GM12878 (cell line): ENCODE data around the gene PSMC3IP. TPM values are rescaled to one million over a fixed set of nuclear protein-coding genes. Genes with fewer than 3 reads are reported as not detected.

Experiments
- ATAC-seq: fragments of 200-7000 bp; cut with Tn5 transposase; 3 replicates; pipeline ENCODE4 v1.9.1; 2020; ENCODE audit warnings: mild to moderate bottlenecking, moderate library complexity
- BruUV-seq: library from RNA; stranded (reverse); fragments of 400-500 nt; replicated peaks from 2 replicates; lab custom pipeline; 2021; lab: Mats Ljungman, UMichigan
- CTCF ChIA-PET: fragments of 300-600 bp; sonication (Branson Sonifier 250); formaldehyde crosslinking; extraction: SDS; loops from one replicate; lab custom pipeline; 2021; ENCODE audit warnings: inconsistent platforms; lab: Yijun Ruan, JAX
- POLR2A ChIA-PET: fragments of 350-600 bp; formaldehyde crosslinking; extraction: SDS; loops from one replicate; lab custom pipeline; 2021; ENCODE audit warnings: inconsistent platforms; lab: Charles Lee
- RAD21 ChIA-PET: fragments of 300-600 bp; sonication (Branson Sonifier 250); formaldehyde crosslinking; loops from one replicate; lab custom pipeline; 2023; ENCODE audit warnings: antibody characterized with exemption; ENCODE audit not compliant: unreplicated experiment; lab: Charles Lee
- SMC1A ChIA-PET: fragments of 300-600 bp; sonication (Branson Sonifier 250); formaldehyde crosslinking; loops from one replicate; lab custom pipeline; 2023; ENCODE audit not compliant: unreplicated experiment, uncharacterized antibody; lab: Charles Lee
- DNase-seq: peaks from one replicate; pipeline ENCODE4 v3.0.0-alpha.2; 2011; ENCODE audit warnings: low read depth, low spot score
- FAIRE-seq: peaks from 3 replicates; lab custom pipeline; 2011; peaks lifted over from hg19 to GRCh38; lab: Jason Lieb, UNC
- H2AFZ ChIP-seq: 2 replicates; pipeline ENCODE4 v1.6.0; 2011; ENCODE audit warnings: low read depth, low read length, control low read depth; ENCODE audit not compliant: control insufficient read depth
- H3K27ac ChIP-seq: 2 replicates; pipeline ENCODE4 v1.5.1; 2011; ENCODE audit warnings: control low read depth; ENCODE audit not compliant: control insufficient read depth, insufficient read depth
- H3K27me3 ChIP-seq, 2 experiments: replicated peaks in 1 of 2; 2 replicates each; pipeline versions ENCODE4 v1.6.0 to v1.6.1; 2011; ENCODE audit warnings: low read length in 1 of 2; ENCODE audit not compliant: control insufficient read depth in 2 of 2, insufficient read depth in 2 of 2
- H3K36me3 ChIP-seq, 2 experiments: 2 replicates each; pipeline ENCODE4 v1.5.1; 2011; ENCODE audit warnings: low read length in 1 of 2; ENCODE audit not compliant: control insufficient read depth in 2 of 2, insufficient read depth in 2 of 2
- H3K4me1 ChIP-seq: 2 replicates; pipeline ENCODE4 v1.6.1; 2011; ENCODE audit warnings: mild to moderate bottlenecking, low read length, moderate library complexity, mixed read lengths; ENCODE audit not compliant: control insufficient read depth, insufficient read depth
- H3K4me2 ChIP-seq: 2 replicates; pipeline ENCODE4 v1.6.0; 2011; ENCODE audit warnings: control low read depth; ENCODE audit not compliant: control insufficient read depth, insufficient read depth
- H3K4me3 ChIP-seq: fragments of 200-600 bp; sonication (generic); 2 replicates; pipeline ENCODE4 v1.5.1; 2016
- H3K79me2 ChIP-seq: 2 replicates; pipeline ENCODE4 v1.6.0; 2011; ENCODE audit warnings: low read length; ENCODE audit not compliant: control insufficient read depth, insufficient read depth
- H3K9ac ChIP-seq: 2 replicates; pipeline ENCODE4 v1.8.0; 2011; ENCODE audit warnings: low read length, control low read depth, mixed read lengths; ENCODE audit not compliant: control insufficient read depth, insufficient read depth
- H3K9me3 ChIP-seq: replicated peaks from 3 replicates; pipeline ENCODE4 v1.5.1; 2011; ENCODE audit warnings: mild to moderate bottlenecking, low read length; ENCODE audit not compliant: control insufficient read depth, insufficient read depth
- H4K20me1 ChIP-seq: 2 replicates; pipeline ENCODE4 v1.6.0; 2011; ENCODE audit not compliant: control insufficient read depth, insufficient read depth
- CBFB ChIP-seq: IDR thresholded peaks from 2 replicates; pipeline ENCODE4 v1.6.1; 2016; ENCODE audit warnings: antibody characterized with exemption, low read depth
- FOXM1 ChIP-seq: IDR thresholded peaks from 2 replicates; pipeline ENCODE4 v1.6.1; 2012; ENCODE audit warnings: low read depth, mild to moderate bottlenecking, inconsistent platforms, low read length, moderate library complexity
- HSF1 ChIP-seq: fragments of 150-350 bp; IDR thresholded peaks from 2 replicates; pipeline ENCODE4 v1.6.1; 2014; ENCODE audit warnings: mild to moderate bottlenecking, low read depth, low read length
- IRF4 ChIP-seq: IDR thresholded peaks from 2 replicates; pipeline ENCODE4 v1.6.1; 2011; ENCODE audit warnings: low read depth, low read length
- MTA3 ChIP-seq: IDR thresholded peaks from 2 replicates; pipeline ENCODE4 v1.6.1; 2012; ENCODE audit warnings: low read length, inconsistent platforms, borderline replicate concordance
- POLR2A ChIP-seq: IDR thresholded peaks from 2 replicates; pipeline ENCODE4 v1.6.1; 2011; ENCODE audit warnings: low read depth, mild to moderate bottlenecking, low read length
- REST ChIP-seq: IDR thresholded peaks from 2 replicates; pipeline ENCODE4 v1.6.1; 2012; ENCODE audit warnings: mild to moderate bottlenecking, low read depth, low read length
- TAF1 ChIP-seq: IDR thresholded peaks from 2 replicates; pipeline ENCODE4 v1.6.1; 2011; ENCODE audit warnings: mild to moderate bottlenecking, low read depth, low read length, borderline replicate concordance
- ZBTB4 ChIP-seq: fragments of 450-650 bp; formaldehyde crosslinking; IDR thresholded peaks from 2 replicates; pipeline ENCODE4 v1.4.0; 2022; ENCODE audit warnings: mild to moderate bottlenecking, moderate library complexity
- WGBS: methylation state at CpG from one replicate; pipeline ENCODE4 v1.1.6; 2016; ENCODE audit warnings: low lambda C conversion rate; ENCODE audit not compliant: insufficient replicate concordance, insufficient coverage; ENCODE audit errors: missing lambda C conversion rate; 5-methylcytosine and 5-hydroxymethylcytosine counted together
- in situ Hi-C: fragments of 300-500 bp; cut with MboI; formaldehyde crosslinking; loops from 9 replicates; pipeline ENCODE4 v1.14.3; 2018; ENCODE audit warnings: mixed read lengths
- intact Hi-C: fragments of 100-400 bp; cut with micrococcal nuclease; formaldehyde crosslinking; loops from one replicate; pipeline ENCODE4 v1.14.2; 2022; ENCODE audit not compliant: unreplicated experiment
- polyA plus RNA-seq, 11 experiments: library from polyadenylated mRNA; depleted of rRNA in 4 of 11; unstranded in 6 of 11; stranded (reverse) in 5 of 11; fragments of >200 nt; fragmentation: Nextera tagmentation in 4 of 11; fragmentation: Illumina TruSeq in 1 of 11; extraction: Ambion mirVana in 4 of 11; extraction: Trizol in 1 of 11; gene quantifications; 1 replicate in 1 of 11; 2 replicates in 10 of 11; pipeline versions ENCODE4 v1.2.1 to v1.2.3, GENCODE V29; 2011 to 2016; ENCODE audit warnings: inconsistent platforms in 2 of 11, missing spikeins in 2 of 11, low read depth in 1 of 11
- total RNA-seq, 4 experiments: library from RNA; depleted of rRNA in 3 of 4; stranded (reverse); fragments of >200 nt in 3 of 4; fragmentation: Illumina TruSeq in 1 of 4; extraction: Trizol in 1 of 4; gene quantifications; 2 replicates each; pipeline versions ENCODE4 v1.2.1 to v1.2.3, GENCODE V29; 2013 to 2021
- TF ChIP-seq, protein P1 (sequence below): fragments of 450-650 bp; IDR thresholded peaks from 2 replicates; pipeline ENCODE4 v1.6.1; 2018; ENCODE audit warnings: mild to moderate bottlenecking, low read depth, moderate library complexity; ENCODE audit not compliant: partially characterized antibody
- TF ChIP-seq, protein P2 (sequence below): IDR thresholded peaks from 2 replicates; pipeline ENCODE4 v1.6.1; 2011; ENCODE audit warnings: mild to moderate bottlenecking, low read depth, low read length, moderate library complexity; ENCODE audit not compliant: insufficient replicate concordance

Gene PSMC3IP
- total and polyA plus RNA-seq, 10 of the 15 experiments (the other 5 are each of a cell fraction or from before 2014, with no cell fraction given) = 6.8 to 34.5 (median 17.7) TPM

- H3K36me3 ChIP-seq = peaks cover 0 to 6% of the 10 kb centered on the region in 2 experiments; a peak in 2 of 4 replicates
- ChIA-PET SMC1A (interaction anchor here (0.7 to 3.9 kb wide), 6 partner anchors 9 to 160 kb away, joined by 3 to 22 read pairs (median 7); partner anchors contain the start of gene PSMC3IP), RAD21 (interaction anchor here (1.0 to 3.2 kb wide), 3 partner anchors 11 to 25 kb away, joined by 3 to 9 read pairs (median 3); partner anchors contain the start of genes PSMC3IP, RETREG3 and TUBG1), CTCF (interaction anchor here (0.7 to 3.4 kb wide), 3 partner anchors 12 to 82 kb away, joined by 3 to 25 read pairs (median 4); partner anchors contain the start of gene PSMC3IP), POLR2A (interaction anchor here (0.6 to 1.7 kb wide), 5 partner anchors 9 to 176 kb away, joined by 3 to 6 read pairs (median 5); partner anchors contain the start of gene CAVIN1)
- ATAC-seq (no peak), FAIRE-seq (no peak), DNase-seq (no peak)
- TSS peak; percentile 34 for BruUV-seq
- peaks cover 34% of the 10 kb centered on the region for H3K79me2 ChIP-seq
- H2AFZ ChIP-seq = no peak overlapping the region
- in situ Hi-C loops (no loop called here), intact Hi-C loops (no loop called here)
- H3K27ac ChIP-seq = no peak overlapping the region
- no peaks in the 10 kb centered on the region for H3K9me3 ChIP-seq
- H3K4me3 ChIP-seq = no peak overlapping the region
- no peaks in the 10 kb centered on the region; the same call in 1 of the 2 replicates for H4K20me1 ChIP-seq
- no peak overlapping the region for H3K9ac ChIP-seq
- no peaks in the 10 kb centered on the region for H3K27me3 ChIP-seq
- peaks cover 8% of the 10 kb centered on the region for H3K4me1 ChIP-seq
- WGBS = 57% methylated on average over 2 of the region's 2 CpGs
- H3K4me2 ChIP-seq = no peak overlapping the region
- TF ChIP-seq HSF1 (no peak), REST (no peak), FOXM1 (no peak), MTA3 (no peak), IRF4 (no peak), POLR2A (no peak), CBFB (no peak), ZBTB4 (CRISPR knock-in tag) (no peak), TAF1 (no peak)
- TF ChIP-seq, protein P1, sequence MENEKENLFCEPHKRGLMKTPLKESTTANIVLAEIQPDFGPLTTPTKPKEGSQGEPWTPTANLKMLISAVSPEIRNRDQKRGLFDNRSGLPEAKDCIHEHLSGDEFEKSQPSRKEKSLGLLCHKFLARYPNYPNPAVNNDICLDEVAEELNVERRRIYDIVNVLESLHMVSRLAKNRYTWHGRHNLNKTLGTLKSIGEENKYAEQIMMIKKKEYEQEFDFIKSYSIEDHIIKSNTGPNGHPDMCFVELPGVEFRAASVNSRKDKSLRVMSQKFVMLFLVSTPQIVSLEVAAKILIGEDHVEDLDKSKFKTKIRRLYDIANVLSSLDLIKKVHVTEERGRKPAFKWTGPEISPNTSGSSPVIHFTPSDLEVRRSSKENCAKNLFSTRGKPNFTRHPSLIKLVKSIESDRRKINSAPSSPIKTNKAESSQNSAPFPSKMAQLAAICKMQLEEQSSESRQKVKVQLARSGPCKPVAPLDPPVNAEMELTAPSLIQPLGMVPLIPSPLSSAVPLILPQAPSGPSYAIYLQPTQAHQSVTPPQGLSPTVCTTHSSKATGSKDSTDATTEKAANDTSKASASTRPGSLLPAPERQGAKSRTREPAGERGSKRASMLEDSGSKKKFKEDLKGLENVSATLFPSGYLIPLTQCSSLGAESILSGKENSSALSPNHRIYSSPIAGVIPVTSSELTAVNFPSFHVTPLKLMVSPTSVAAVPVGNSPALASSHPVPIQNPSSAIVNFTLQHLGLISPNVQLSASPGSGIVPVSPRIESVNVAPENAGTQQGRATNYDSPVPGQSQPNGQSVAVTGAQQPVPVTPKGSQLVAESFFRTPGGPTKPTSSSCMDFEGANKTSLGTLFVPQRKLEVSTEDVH = no peak
- TF ChIP-seq, protein P2, sequence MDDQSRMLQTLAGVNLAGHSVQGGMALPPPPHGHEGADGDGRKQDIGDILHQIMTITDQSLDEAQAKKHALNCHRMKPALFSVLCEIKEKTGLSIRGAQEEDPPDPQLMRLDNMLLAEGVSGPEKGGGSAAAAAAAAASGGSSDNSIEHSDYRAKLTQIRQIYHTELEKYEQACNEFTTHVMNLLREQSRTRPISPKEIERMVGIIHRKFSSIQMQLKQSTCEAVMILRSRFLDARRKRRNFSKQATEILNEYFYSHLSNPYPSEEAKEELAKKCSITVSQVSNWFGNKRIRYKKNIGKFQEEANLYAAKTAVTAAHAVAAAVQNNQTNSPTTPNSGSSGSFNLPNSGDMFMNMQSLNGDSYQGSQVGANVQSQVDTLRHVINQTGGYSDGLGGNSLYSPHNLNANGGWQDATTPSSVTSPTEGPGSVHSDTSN = no peak
Observed at GRCh38 chr17:42598905-42599304, 21.4 kb upstream of the PSMC3IP start.
